Kidney (tissue), 14 donors: Measurements from ENCODE around the gene ARHGEF12. TPM values are rescaled to one million over a fixed set of nuclear protein-coding genes. Genes with fewer than 3 reads are reported as not detected.

ENCODE experiments used
- DNase-seq, 5 donors: peaks; one replicate each; pipeline ENCODE4 v3.0.0-alpha.2; 2013 to 2020
- FAIRE-seq: peaks from 2 replicates; lab custom pipeline; 2012; peaks lifted over from hg19 to GRCh38; lab: Jason Lieb, UNC
- H3K27ac ChIP-seq, 2 donors: one replicate each; pipeline ENCODE4 v1.7.0; 2013; ENCODE audit warnings: low read depth in 2 of 2, low read length in 2 of 2, inconsistent platforms in 1 of 2
- H3K27me3 ChIP-seq: one replicate; pipeline ENCODE4 v1.7.1; 2013; ENCODE audit warnings: low read length, inconsistent platforms; ENCODE audit not compliant: control insufficient read depth, insufficient read depth
- H3K36me3 ChIP-seq, 3 donors: one replicate each; pipeline versions ENCODE4 v1.7.0 to v1.7.1; 2013; ENCODE audit warnings: low read length in 3 of 3, control low read depth in 1 of 3, inconsistent platforms in 1 of 3; ENCODE audit not compliant: insufficient read depth in 3 of 3, control insufficient read depth in 2 of 3
- H3K4me1 ChIP-seq, 3 donors: one replicate each; pipeline versions ENCODE4 v1.7.0 to v1.7.1; 2013; ENCODE audit warnings: low read length in 3 of 3, inconsistent platforms in 1 of 3, low read depth in 1 of 3; ENCODE audit not compliant: control insufficient read depth in 2 of 3, insufficient read depth in 2 of 3
- H3K4me3 ChIP-seq, 3 donors: one replicate each; pipeline versions ENCODE4 v1.7.0 to v1.8.1; 2013; ENCODE audit warnings: low read length in 3 of 3, control low read depth in 1 of 3, inconsistent platforms in 1 of 3
- H3K9ac ChIP-seq, 3 donors: one replicate each; pipeline versions ENCODE4 v1.7.0 to v1.7.1; 2013; ENCODE audit warnings: low read length in 3 of 3, control low read depth in 1 of 3, inconsistent platforms in 1 of 3
- H3K9me3 ChIP-seq, 3 donors: one replicate each; pipeline versions ENCODE4 v1.7.0 to v1.7.1; 2013; ENCODE audit warnings: low read length in 3 of 3, control low read depth in 1 of 3, inconsistent platforms in 1 of 3; ENCODE audit not compliant: control insufficient read depth in 2 of 3, insufficient read depth in 1 of 3
- CTCF ChIP-seq: IDR thresholded peaks from 3 replicates; pipeline ENCODE4 v1.5.1; 2012; ENCODE audit warnings: mild to moderate bottlenecking, moderate library complexity, borderline replicate concordance; ENCODE audit not compliant: insufficient read depth; ENCODE audit errors: extremely low read depth
- intact Hi-C: fragments of 100-400 bp; cut with DNase I; formaldehyde crosslinking; loops from one replicate; pipeline ENCODE4 v1.11.1; 2022
- polyA plus RNA-seq: library from polyadenylated mRNA; stranded (reverse); fragments of 350-450 nt; fragmentation: Illumina TruSeq; extraction: RNeasy Lipid Tissue Mini Kit (QIAGEN cat#74804); gene quantifications from one replicate; pipeline ENCODE4 v1.2.3, GENCODE V29; 2014; ENCODE audit warnings: low read depth, low replicate concordance; ENCODE audit not compliant: insufficient read depth
- total RNA-seq: library from RNA; stranded (reverse); fragmentation: NEBNext Ultra II Directional; extraction: Animal tissue kit (Norgen Biotek cat#: 25700); gene quantifications from one replicate; pipeline ENCODE4 v1.2.1, GENCODE V29; 2021
- donor health status: control.
- donor health status: control.
- donor health status: control.
- donor health status: control.
- donor health status: control.
- donor health status: DM: yes; HTN: yes; CAD: no.
- donor health status: Normal renal cell carcinoma (clear cell type).

The ARHGEF12 gene
- total and polyA plus RNA-seq, 2 donors from 2014 or later, result 21.1 to 161 TPM

- Histone ChIP-seq H3K9me3 (no peaks in the 10 kb centered on the region), H3K27ac (no peak overlapping the region), H3K36me3 (peaks cover 15 to 70% (median 43%) of the 10 kb centered on the region in 3 donors), H3K9ac (no peak overlapping the region), H3K4me3 (no peak overlapping the region), H3K4me1 (no peaks in the 10 kb centered on the region), H3K27me3 (no peaks in the 10 kb centered on the region)
- DNase-seq (no peak), FAIRE-seq (no peak)
- intact Hi-C loops, result no loop called here
- TF ChIP-seq CTCF, result no peak
Measured at GRCh38 chr11:120462825-120463224, 126.6 kb downstream of the ARHGEF12 start.

- no peak overlapping the region for H3K27ac ChIP-seq
- H3K9me3 ChIP-seq, result no peaks in the 10 kb centered on the region
- peaks cover 13 to 76% (median 53%) of the 10 kb centered on the region in 3 donors for H3K36me3 ChIP-seq
- no peak overlapping the region for H3K9ac ChIP-seq
- TF ChIP-seq CTCF, result no peak
- no peaks in the 10 kb centered on the region for H3K27me3 ChIP-seq
- H3K4me3 ChIP-seq, result no peak overlapping the region
- H3K4me1 ChIP-seq, result no peaks in the 10 kb centered on the region
- FAIRE-seq (no peak), DNase-seq (no peak)
- intact Hi-C loops, result no loop called here
Measured at GRCh38 chr11:120465921-120466534, 129.8 kb downstream of the ARHGEF12 start.

GRCh38 chr11:120467627-120468026, 131.4 kb downstream of the ARHGEF12 start:
- H3K27ac ChIP-seq, result no peak overlapping the region
- H3K4me3 ChIP-seq, result no peak overlapping the region
- no peak overlapping the region for H3K9ac ChIP-seq
- no peaks in the 10 kb centered on the region for H3K4me1 ChIP-seq
- H3K9me3 ChIP-seq, result no peaks in the 10 kb centered on the region
- H3K36me3 ChIP-seq, result peaks cover 8 to 64% (median 40%) of the 10 kb centered on the region in 3 donors
- no peak for FAIRE-seq
- no peak for DNase-seq
- intact Hi-C loops, result no loop called here
- no peak for TF ChIP-seq CTCF
- H3K27me3 ChIP-seq, result no peaks in the 10 kb centered on the region

GRCh38 chr11:120471131-120471530, 134.9 kb downstream of the ARHGEF12 start:
- Histone ChIP-seq H3K36me3 (peaks cover 8 to 57% (median 51%) of the 10 kb centered on the region in 3 donors), H3K9ac (no peak overlapping the region), H3K27ac (no peak overlapping the region), H3K9me3 (no peaks in the 10 kb centered on the region), H3K4me3 (no peak overlapping the region), H3K27me3 (no peaks in the 10 kb centered on the region), H3K4me1 (no peaks in the 10 kb centered on the region)
- no peak for TF ChIP-seq CTCF
- no peak for DNase-seq
- FAIRE-seq, result no peak
- intact Hi-C loops, result no loop called here
